ENCODE data around the gene BGN.

The BGN gene

GRCh38 chrX:153477364-153477857, 17.4 kb upstream of the BGN start:
- Histone ChIP-seq H3K79me1 (replicated peaks; ENCODE audit: low read length, poor library complexity, severe bottlenecking) (no peaks in the 10 kb centered on the region), H3K27ac (ENCODE audit: low read length, poor library complexity, severe bottlenecking) (no peak overlapping the region), H2AK5ac (ENCODE audit: low read length, severe bottlenecking) (no peak overlapping the region), H3K27me3 (ENCODE audit: control insufficient read depth in 1 of 2, insufficient read depth in 1 of 2, low read length in 2 of 2) (peaks cover 0 to 4% of the 10 kb centered on the region in 2 experiments), H2AFZ (ENCODE audit: low read depth, low read length) (no peak overlapping the region), H4K8ac (ENCODE audit: low read length) (no peak overlapping the region), H2BK15ac (ENCODE audit: low read depth, poor library complexity, severe bottlenecking) (peak overlapping the region; percentile 19), H2BK120ac (ENCODE audit: low read depth, low read length) (no peak overlapping the region), H2BK12ac (ENCODE audit: low read length in 2 of 2) (peak overlapping the region in 1 of 2 experiments; percentile 67), H3K18ac (ENCODE audit: low read depth in 1 of 2, low read length in 2 of 2) (peak overlapping the region in 1 of 2 experiments; percentile 88), H4K91ac (ENCODE audit: low read length) (peak overlapping the region; percentile 69), H3K36me3 (ENCODE audit: control insufficient read depth in 1 of 2, insufficient read depth in 2 of 2, low read depth in 1 of 2, low read length in 2 of 2) (no peaks in the 10 kb centered on the region), H3K4me1 (ENCODE audit: control insufficient read depth, insufficient read depth, low read depth, low read length) (peaks cover 14% of the 10 kb centered on the region), H3K9ac (ENCODE audit: low read length) (peak overlapping the region; percentile 9), H3K4ac (ENCODE audit: low read depth in 1 of 2, low read length in 2 of 2) (no peak overlapping the region), H3K23ac (ENCODE audit: low read length in 2 of 2) (no peak overlapping the region), H3K4me3 (ENCODE audit: insufficient read depth in 1 of 2, low read depth in 1 of 2, low read length in 2 of 2) (peak overlapping the region in 1 of 2 experiments; percentile 24), H3K9me3 (ENCODE audit: control insufficient read depth, low read length) (no peaks in the 10 kb centered on the region), H3K4me2 (ENCODE audit: low read length, poor library complexity, severe bottlenecking) (no peak overlapping the region), H3K14ac (ENCODE audit: low read length in 2 of 2) (no peak overlapping the region), H2BK5ac (ENCODE audit: low read depth, low read length, poor library complexity, severe bottlenecking) (no peak overlapping the region)
- 70% methylated on average over 11 of the region's 11 CpGs for WGBS
- DNase-seq, result no peak

- no peaks in the 10 kb centered on the region for H3K9me3 ChIP-seq (ENCODE audit: control insufficient read depth, low read length)
- peaks cover 0 to 4% of the 10 kb centered on the region in 2 experiments for H3K27me3 ChIP-seq (ENCODE audit: control insufficient read depth in 1 of 2, insufficient read depth in 1 of 2, low read length in 2 of 2)
- no peak overlapping the region for H4K8ac ChIP-seq (ENCODE audit: low read length)
- H2BK5ac ChIP-seq (ENCODE audit: low read depth, low read length, poor library complexity, severe bottlenecking), result no peak overlapping the region
- 88% methylated on average over 9 of the region's 9 CpGs for WGBS
- H2AFZ ChIP-seq (ENCODE audit: low read depth, low read length), result no peak overlapping the region
- no peak overlapping the region for H3K4ac ChIP-seq (ENCODE audit: low read depth in 1 of 2, low read length in 2 of 2)
- no peak overlapping the region for H3K23ac ChIP-seq (ENCODE audit: low read length in 2 of 2)
- H2BK15ac ChIP-seq (ENCODE audit: low read depth, poor library complexity, severe bottlenecking), result no peak overlapping the region
- H2BK120ac ChIP-seq (ENCODE audit: low read depth, low read length), result no peak overlapping the region
- no peak overlapping the region for H3K4me3 ChIP-seq (ENCODE audit: insufficient read depth in 1 of 2, low read depth in 1 of 2, low read length in 2 of 2)
- H3K36me3 ChIP-seq (ENCODE audit: control insufficient read depth in 1 of 2, insufficient read depth in 2 of 2, low read depth in 1 of 2, low read length in 2 of 2), result no peaks in the 10 kb centered on the region
- H2BK12ac ChIP-seq (ENCODE audit: low read length in 2 of 2), result no peak overlapping the region
- no peak overlapping the region for H3K9ac ChIP-seq (ENCODE audit: low read length)
- H4K91ac ChIP-seq (ENCODE audit: low read length), result no peak overlapping the region
- no peak for DNase-seq
- H3K79me1 ChIP-seq (replicated peaks; ENCODE audit: low read length, poor library complexity, severe bottlenecking), result no peaks in the 10 kb centered on the region
- H3K4me1 ChIP-seq (ENCODE audit: control insufficient read depth, insufficient read depth, low read depth, low read length), result peaks cover 14% of the 10 kb centered on the region
- no peak overlapping the region for H2AK5ac ChIP-seq (ENCODE audit: low read length, severe bottlenecking)
- no peak overlapping the region for H3K18ac ChIP-seq (ENCODE audit: low read depth in 1 of 2, low read length in 2 of 2)
- no peak overlapping the region for H3K27ac ChIP-seq (ENCODE audit: low read length, poor library complexity, severe bottlenecking)
- no peak overlapping the region for H3K14ac ChIP-seq (ENCODE audit: low read length in 2 of 2)
- H3K4me2 ChIP-seq (ENCODE audit: low read length, poor library complexity, severe bottlenecking), result no peak overlapping the region
These were observed 16.9 kb upstream of the BGN start for GRCh38 chrX:153477901-153478300.

GRCh38 chrX:153478746-153479145, 16.0 kb upstream of the BGN start:
- no peak overlapping the region for H2AK5ac ChIP-seq (ENCODE audit: low read length, severe bottlenecking)
- DNase-seq, result no peak
- no peak overlapping the region for H2BK12ac ChIP-seq (ENCODE audit: low read length in 2 of 2)
- 94% methylated on average over 12 of the region's 16 CpGs for WGBS
- H3K27me3 ChIP-seq (ENCODE audit: control insufficient read depth in 1 of 2, insufficient read depth in 1 of 2, low read length in 2 of 2), result peaks cover 0 to 4% of the 10 kb centered on the region in 2 experiments
- H3K36me3 ChIP-seq (ENCODE audit: control insufficient read depth in 1 of 2, insufficient read depth in 2 of 2, low read depth in 1 of 2, low read length in 2 of 2), result no peaks in the 10 kb centered on the region
- H3K23ac ChIP-seq (ENCODE audit: low read length in 2 of 2), result no peak overlapping the region
- H3K9me3 ChIP-seq (ENCODE audit: control insufficient read depth, low read length), result no peaks in the 10 kb centered on the region
- peak overlapping the region; percentile 8 for H2BK5ac ChIP-seq (ENCODE audit: low read depth, low read length, poor library complexity, severe bottlenecking)
- H3K4ac ChIP-seq (ENCODE audit: low read depth in 1 of 2, low read length in 2 of 2), result no peak overlapping the region
- H3K27ac ChIP-seq (ENCODE audit: low read length, poor library complexity, severe bottlenecking), result no peak overlapping the region
- no peak overlapping the region for H2AFZ ChIP-seq (ENCODE audit: low read depth, low read length)
- no peak overlapping the region for H3K9ac ChIP-seq (ENCODE audit: low read length)
- H3K4me2 ChIP-seq (ENCODE audit: low read length, poor library complexity, severe bottlenecking), result no peak overlapping the region
- H3K18ac ChIP-seq (ENCODE audit: low read depth in 1 of 2, low read length in 2 of 2), result no peak overlapping the region
- peaks cover 14% of the 10 kb centered on the region for H3K4me1 ChIP-seq (ENCODE audit: control insufficient read depth, insufficient read depth, low read depth, low read length)
- H3K14ac ChIP-seq (ENCODE audit: low read length in 2 of 2), result no peak overlapping the region
- H4K91ac ChIP-seq (ENCODE audit: low read length), result no peak overlapping the region
- no peaks in the 10 kb centered on the region for H3K79me1 ChIP-seq (replicated peaks; ENCODE audit: low read length, poor library complexity, severe bottlenecking)
- no peak overlapping the region for H4K8ac ChIP-seq (ENCODE audit: low read length)
- no peak overlapping the region for H3K4me3 ChIP-seq (ENCODE audit: insufficient read depth in 1 of 2, low read depth in 1 of 2, low read length in 2 of 2)
- no peak overlapping the region for H2BK120ac ChIP-seq (ENCODE audit: low read depth, low read length)
- no peak overlapping the region for H2BK15ac ChIP-seq (ENCODE audit: low read depth, poor library complexity, severe bottlenecking)

- Histone ChIP-seq H2BK12ac (ENCODE audit: low read length in 2 of 2) (no peak overlapping the region), H2BK5ac (ENCODE audit: low read depth, low read length, poor library complexity, severe bottlenecking) (no peak overlapping the region), H3K9ac (ENCODE audit: low read length) (no peak overlapping the region), H3K4me1 (ENCODE audit: control insufficient read depth, insufficient read depth, low read depth, low read length) (peaks cover 14% of the 10 kb centered on the region), H3K79me1 (replicated peaks; ENCODE audit: low read length, poor library complexity, severe bottlenecking) (no peaks in the 10 kb centered on the region), H2AFZ (ENCODE audit: low read depth, low read length) (no peak overlapping the region), H3K27ac (ENCODE audit: low read length, poor library complexity, severe bottlenecking) (no peak overlapping the region), H3K27me3 (ENCODE audit: control insufficient read depth in 1 of 2, insufficient read depth in 1 of 2, low read length in 2 of 2) (no peaks in the 10 kb centered on the region), H3K9me3 (ENCODE audit: control insufficient read depth, low read length) (no peaks in the 10 kb centered on the region), H3K18ac (ENCODE audit: low read depth in 1 of 2, low read length in 2 of 2) (no peak overlapping the region), H3K14ac (ENCODE audit: low read length in 2 of 2) (no peak overlapping the region), H3K4ac (ENCODE audit: low read depth in 1 of 2, low read length in 2 of 2) (no peak overlapping the region), H2BK120ac (ENCODE audit: low read depth, low read length) (no peak overlapping the region), H2BK15ac (ENCODE audit: low read depth, poor library complexity, severe bottlenecking) (no peak overlapping the region), H4K8ac (ENCODE audit: low read length) (no peak overlapping the region), H4K91ac (ENCODE audit: low read length) (peak overlapping the region; percentile 27), H3K36me3 (ENCODE audit: control insufficient read depth in 1 of 2, insufficient read depth in 2 of 2, low read depth in 1 of 2, low read length in 2 of 2) (no peaks in the 10 kb centered on the region), H2AK5ac (ENCODE audit: low read length, severe bottlenecking) (no peak overlapping the region), H3K23ac (ENCODE audit: low read length in 2 of 2) (no peak overlapping the region), H3K4me2 (ENCODE audit: low read length, poor library complexity, severe bottlenecking) (no peak overlapping the region), H3K4me3 (ENCODE audit: insufficient read depth in 1 of 2, low read depth in 1 of 2, low read length in 2 of 2) (no peak overlapping the region)
- DNase-seq, result no peak
- WGBS, result 88% methylated on average over 12 of the region's 13 CpGs
These were observed 13.7 kb upstream of the BGN start for GRCh38 chrX:153481043-153481442.
